WI38 (cell line): ENCODE measurements around the gene EML3.
"Not testable (repeated sequence)": the region's sequence is repeated elsewhere in the genome, so short reads cannot be mapped to it uniquely, and the experiment has no call there.

ENCODE experiments used
- H3K4me3 ChIP-seq: 2 replicates; pipeline ENCODE4 v1.5.1; 2011; ENCODE audit warnings: low read depth, mild to moderate bottlenecking, control low read depth, low read length
- TF ChIP-seq, protein P1 (sequence below): IDR thresholded peaks from 2 replicates; pipeline ENCODE4 v1.5.1; 2012; ENCODE audit warnings: low read depth, mild to moderate bottlenecking, control low read depth, low read length

EML3 gene

DNA sequence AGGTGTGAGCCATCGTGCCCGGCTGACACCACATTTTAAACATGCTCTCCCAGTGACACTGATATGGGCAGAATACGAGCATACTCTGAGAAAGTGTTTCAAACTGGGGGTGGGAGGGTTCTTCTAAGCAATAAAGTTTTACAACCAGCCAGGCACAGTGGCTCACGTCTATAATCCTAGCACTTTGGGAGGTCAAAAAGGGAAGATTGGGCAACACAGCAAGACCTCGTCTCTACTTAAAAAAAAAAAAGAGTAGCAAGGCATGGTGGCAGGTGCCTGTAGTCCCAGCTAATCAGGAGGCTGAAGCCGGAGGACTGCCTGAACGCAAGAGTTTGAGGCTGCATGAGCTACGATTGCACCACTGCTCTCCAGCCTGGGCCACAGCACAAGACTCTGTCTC is 31.6 kb upstream of the EML3 start:
- H3K4me3 ChIP-seq, result no peak overlapping the region
- TF ChIP-seq, protein P1, sequence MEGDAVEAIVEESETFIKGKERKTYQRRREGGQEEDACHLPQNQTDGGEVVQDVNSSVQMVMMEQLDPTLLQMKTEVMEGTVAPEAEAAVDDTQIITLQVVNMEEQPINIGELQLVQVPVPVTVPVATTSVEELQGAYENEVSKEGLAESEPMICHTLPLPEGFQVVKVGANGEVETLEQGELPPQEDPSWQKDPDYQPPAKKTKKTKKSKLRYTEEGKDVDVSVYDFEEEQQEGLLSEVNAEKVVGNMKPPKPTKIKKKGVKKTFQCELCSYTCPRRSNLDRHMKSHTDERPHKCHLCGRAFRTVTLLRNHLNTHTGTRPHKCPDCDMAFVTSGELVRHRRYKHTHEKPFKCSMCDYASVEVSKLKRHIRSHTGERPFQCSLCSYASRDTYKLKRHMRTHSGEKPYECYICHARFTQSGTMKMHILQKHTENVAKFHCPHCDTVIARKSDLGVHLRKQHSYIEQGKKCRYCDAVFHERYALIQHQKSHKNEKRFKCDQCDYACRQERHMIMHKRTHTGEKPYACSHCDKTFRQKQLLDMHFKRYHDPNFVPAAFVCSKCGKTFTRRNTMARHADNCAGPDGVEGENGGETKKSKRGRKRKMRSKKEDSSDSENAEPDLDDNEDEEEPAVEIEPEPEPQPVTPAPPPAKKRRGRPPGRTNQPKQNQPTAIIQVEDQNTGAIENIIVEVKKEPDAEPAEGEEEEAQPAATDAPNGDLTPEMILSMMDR, result no peak

DNA sequence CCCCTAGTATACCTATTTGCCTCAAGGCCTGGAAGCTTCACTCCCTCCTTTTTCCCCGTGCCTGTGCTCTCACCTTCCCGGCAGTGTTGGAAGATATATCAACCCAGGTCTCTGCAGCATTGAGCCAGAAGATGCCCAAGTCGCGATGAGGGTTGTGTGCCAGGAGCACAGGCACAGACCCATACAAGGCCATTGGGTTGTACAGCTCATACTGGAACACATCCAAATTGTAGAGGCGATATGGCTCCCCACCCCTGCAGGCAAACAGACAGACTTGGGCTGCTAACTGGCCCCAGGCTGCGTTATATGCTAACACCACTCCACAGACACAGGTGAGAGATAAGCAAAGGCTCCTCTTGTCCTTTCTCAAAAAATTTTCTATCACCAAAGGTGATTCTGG is 19.9 kb upstream of the EML3 start:
- H3K4me3 ChIP-seq, result no peak overlapping the region
- TF ChIP-seq, protein P1, result no peak

DNA sequence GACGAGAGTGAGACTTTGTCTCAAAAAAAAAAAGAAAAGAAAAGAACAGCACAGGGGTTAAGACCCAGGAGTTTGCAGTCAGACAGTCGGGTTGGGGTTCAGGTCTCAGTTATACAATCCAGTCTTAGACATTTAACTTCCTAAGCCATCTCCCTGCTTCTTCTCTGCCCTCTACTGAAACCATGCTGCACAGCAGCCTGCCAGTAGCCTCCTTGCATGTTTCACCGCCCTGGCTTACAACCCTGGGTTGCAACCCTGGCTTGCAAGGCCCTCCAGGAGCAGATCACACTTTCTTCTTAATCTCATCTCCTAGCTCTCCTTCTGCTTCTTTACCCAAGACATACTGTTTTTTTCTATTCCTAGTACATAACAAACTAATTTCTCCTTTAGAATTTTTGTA is 15.1 kb upstream of the EML3 start:
- H3K4me3 ChIP-seq, result no peak overlapping the region
- TF ChIP-seq, protein P1, result no peak

DNA sequence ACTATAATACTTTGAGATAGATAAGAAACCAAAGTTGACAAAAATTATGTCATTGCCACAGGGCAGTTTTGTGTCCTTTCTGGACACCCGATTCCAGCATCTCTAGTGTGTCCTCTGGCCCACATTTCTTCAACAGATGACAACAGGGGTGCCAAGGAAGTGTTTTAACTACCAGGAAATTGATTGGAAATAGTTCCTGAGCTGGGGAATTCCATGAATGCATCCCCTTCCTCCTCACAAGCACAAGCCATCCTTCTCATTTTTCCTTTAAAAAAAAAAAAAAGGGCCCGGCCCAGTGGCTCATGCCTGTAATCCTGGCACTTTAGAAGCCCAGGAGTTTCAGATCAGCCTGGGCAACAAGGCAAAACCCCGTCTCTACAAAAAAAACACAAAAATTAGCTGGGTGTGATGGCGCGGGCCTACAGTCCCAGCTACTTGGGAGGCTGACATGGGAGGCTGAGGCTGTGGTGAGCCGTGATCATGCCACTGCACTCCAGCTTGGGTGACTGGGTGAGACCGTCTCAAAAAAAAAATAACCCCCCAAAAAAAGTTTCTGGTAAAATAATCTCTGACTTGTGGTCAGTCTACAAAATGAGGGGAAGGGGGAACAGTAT is 10.0 kb upstream of the EML3 start:
- H3K4me3 ChIP-seq, result no peak overlapping the region

DNA sequence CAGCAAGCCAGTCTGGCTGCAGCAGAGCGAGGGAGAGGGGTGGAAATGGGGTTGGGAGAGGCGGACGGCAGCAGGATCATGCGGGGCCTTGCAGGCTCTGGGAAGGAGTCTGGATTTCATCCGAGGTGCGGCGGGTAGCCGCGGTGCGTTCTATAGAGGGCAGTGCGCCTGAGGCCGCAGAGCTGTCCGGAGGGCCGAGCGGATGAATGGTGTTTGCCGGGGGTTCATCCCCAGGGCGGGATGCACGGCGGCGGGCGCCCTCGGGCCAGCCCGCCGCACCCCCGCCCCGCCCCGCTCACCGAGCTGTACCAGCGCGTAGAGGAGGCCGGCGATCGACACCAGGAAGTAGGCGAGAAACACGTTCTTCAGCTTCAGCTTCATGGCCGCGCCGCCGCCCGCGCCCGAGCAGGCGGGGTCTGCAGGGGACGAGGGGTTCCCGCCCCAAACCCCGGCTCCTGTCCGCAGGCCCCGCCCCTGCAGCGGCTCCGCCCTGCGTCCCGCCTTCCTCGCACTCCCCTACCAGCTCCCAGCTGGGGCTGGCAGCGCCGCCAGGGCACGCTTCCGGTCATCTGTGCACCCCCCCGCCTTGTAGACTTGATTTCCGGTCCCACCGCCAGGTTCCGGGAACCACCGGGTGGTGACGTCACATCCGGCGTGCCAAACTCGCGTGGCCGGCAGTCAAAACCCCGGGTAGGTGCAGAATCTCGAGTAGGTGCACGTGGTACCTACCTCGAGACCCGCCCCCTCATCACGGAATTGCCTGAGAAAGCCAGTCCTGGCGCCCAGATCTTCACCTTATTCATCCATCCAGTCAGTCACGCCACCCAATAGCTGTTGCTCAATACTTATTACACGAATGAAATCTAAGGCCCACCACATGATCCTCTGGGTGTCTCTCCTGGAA is 9.2 kb upstream of the EML3 start, which contains the start of gene B3GAT3:
TSS of gene B3GAT3 (minus strand) at position 420 of the 904 bp plus-strand sequence. CDS start at position 381, 39 bp downstream.
- TF ChIP-seq, protein P1, result no peak
- H3K4me3 ChIP-seq, result peak within 1 kb of the TSS; percentile 85

More for the DNA sequence above, 10.0 kb upstream of the EML3 start:
- TF ChIP-seq, protein P1, result no peak

DNA sequence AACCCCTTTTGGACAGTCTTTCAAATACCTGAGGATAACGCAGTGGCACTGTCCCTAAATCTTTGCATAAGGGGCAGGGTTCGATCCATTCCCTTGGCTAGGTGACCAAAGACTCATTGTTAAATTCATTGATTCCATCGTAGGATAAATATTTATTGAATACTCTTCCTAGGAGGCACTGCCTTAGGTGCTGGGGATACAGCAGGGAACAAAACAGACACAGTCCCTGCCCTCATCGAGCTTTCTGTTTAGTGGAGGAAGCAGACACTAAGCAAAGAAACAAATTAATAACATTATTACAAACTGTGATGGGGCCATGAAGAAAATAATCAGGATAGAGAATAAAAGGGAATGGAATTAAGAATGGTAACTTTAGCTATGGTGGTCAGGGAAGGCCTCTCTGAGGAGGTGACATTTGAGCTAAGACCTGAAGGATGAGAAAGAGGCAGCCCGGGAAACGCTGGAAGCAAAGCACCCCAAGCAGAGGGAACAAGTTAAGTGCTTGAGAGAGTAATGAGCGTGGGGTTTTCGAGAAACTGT is 8.5 kb upstream of the EML3 start:
- TF ChIP-seq, protein P1, result no peak

DNA sequence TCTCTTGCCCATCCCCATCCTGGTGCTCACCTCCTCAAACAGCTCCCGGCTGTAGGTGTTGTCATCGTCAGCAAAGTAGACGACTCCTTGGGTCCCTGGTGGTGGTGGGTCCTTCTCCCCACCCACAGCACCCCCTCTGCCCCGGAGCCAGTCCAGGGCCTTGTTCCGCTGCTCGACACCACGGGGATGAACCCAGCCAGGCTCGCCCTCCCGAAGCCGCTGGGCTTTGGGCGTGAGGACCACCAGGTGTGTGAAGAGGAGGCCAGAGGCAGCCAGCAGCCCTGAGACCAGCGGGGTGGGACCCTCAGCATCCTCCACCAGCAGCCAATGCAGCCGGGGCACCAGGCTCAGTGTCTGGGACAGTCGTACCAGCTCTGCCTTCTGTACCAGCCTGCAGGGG is 4.4 kb upstream of the EML3 start:
- H3K4me3 ChIP-seq, result not testable (repeated sequence)

More for the DNA sequence above, 8.5 kb upstream of the EML3 start:
- H3K4me3 ChIP-seq, result peak overlapping the region; percentile 85
